ENCODE data around the gene ITPKA. TPM values are rescaled to one million over a fixed set of nuclear protein-coding genes. Genes with fewer than 3 reads are reported as not detected.

The ITPKA gene
- polyA plus RNA-seq (2013, experiment 1 of 2): 0.24 TPM
- 0.24 TPM for polyA plus RNA-seq (2013, experiment 2 of 2)

- peaks cover 4% of the 10 kb centered on the region for H3K4me1 ChIP-seq (ENCODE audit: control insufficient read depth, low read depth, low read length)
- H4K5ac ChIP-seq (ENCODE audit: low read length): no peak within 1 kb of the TSS
- H2BK15ac ChIP-seq (replicated peaks; ENCODE audit: low read depth): no peak within 1 kb of the TSS
- no peaks in the 10 kb centered on the region for H3K79me2 ChIP-seq (ENCODE audit: control insufficient read depth, insufficient read depth, low read length)
- peak within 1 kb of the TSS; percentile 80 for H3K56ac ChIP-seq (ENCODE audit: low read length)
- H3K9ac ChIP-seq (ENCODE audit: low read length): peak within 1 kb of the TSS; percentile 65
- DNase-seq: peak; percentile 71
- H2BK5ac ChIP-seq (ENCODE audit: low read length): no peak within 1 kb of the TSS
- no peaks in the 10 kb centered on the region for H3K79me1 ChIP-seq (ENCODE audit: low read length)
- no peak within 1 kb of the TSS for H4K8ac ChIP-seq (ENCODE audit: low read depth, low read length)
- no peak within 1 kb of the TSS for H3K4ac ChIP-seq (ENCODE audit: low read depth, low read length)
- no peak within 1 kb of the TSS for H3K27ac ChIP-seq (ENCODE audit: low read depth, low read length)
- no peak within 1 kb of the TSS for H2AK5ac ChIP-seq (ENCODE audit: low read length)
- H3K4me2 ChIP-seq (ENCODE audit: low read length): peak within 1 kb of the TSS; percentile 94
- H3K4me3 ChIP-seq (ENCODE audit: low read length): peak within 1 kb of the TSS; percentile 42
- no peak within 1 kb of the TSS for H2BK120ac ChIP-seq (ENCODE audit: low read depth, low read length)
- H3K18ac ChIP-seq (ENCODE audit: low read length): no peak within 1 kb of the TSS
- H3K27me3 ChIP-seq (ENCODE audit: insufficient read depth, low read length, poor library complexity): peaks cover 43% of the 10 kb centered on the region
- peak within 1 kb of the TSS; percentile 45 for H3K23ac ChIP-seq (ENCODE audit: low read length)
- no CpG with 5 or more reads among the region's 60 CpGs for WGBS (ENCODE audit: extremely low coverage, insufficient coverage, low lambda C conversion rate)
- H3K36me3 ChIP-seq (ENCODE audit: control insufficient read depth, insufficient read depth, low read length): no peaks in the 10 kb centered on the region
Measured at GRCh38 chr15:41493205-41493901, at the start of gene ITPKA. TSS of gene ITPKA (plus strand) at chr15:41493874. CDS start at chr15:41493928, 54 bp downstream.

- Histone ChIP-seq H3K4me3 (ENCODE audit: low read length) (no peak overlapping the region), H4K5ac (ENCODE audit: low read length) (no peak overlapping the region), H4K8ac (ENCODE audit: low read depth, low read length) (no peak overlapping the region), H3K18ac (ENCODE audit: low read length) (no peak overlapping the region), H2BK15ac (replicated peaks; ENCODE audit: low read depth) (no peak overlapping the region), H3K27ac (ENCODE audit: low read depth, low read length) (no peak overlapping the region), H3K9ac (ENCODE audit: low read length) (no peak overlapping the region), H3K79me1 (ENCODE audit: low read length) (peaks cover 3% of the 10 kb centered on the region), H3K36me3 (ENCODE audit: control insufficient read depth, insufficient read depth, low read length) (no peaks in the 10 kb centered on the region), H2BK5ac (ENCODE audit: low read length) (no peak overlapping the region), H3K4me2 (ENCODE audit: low read length) (no peak overlapping the region), H2BK120ac (ENCODE audit: low read depth, low read length) (no peak overlapping the region), H3K79me2 (ENCODE audit: control insufficient read depth, insufficient read depth, low read length) (no peaks in the 10 kb centered on the region), H3K27me3 (ENCODE audit: insufficient read depth, low read length, poor library complexity) (no peaks in the 10 kb centered on the region), H2AK5ac (ENCODE audit: low read length) (no peak overlapping the region), H3K23ac (ENCODE audit: low read length) (no peak overlapping the region), H3K56ac (ENCODE audit: low read length) (no peak overlapping the region), H3K4ac (ENCODE audit: low read depth, low read length) (no peak overlapping the region), H3K4me1 (ENCODE audit: control insufficient read depth, low read depth, low read length) (no peaks in the 10 kb centered on the region)
- DNase-seq: no peak
Measured at GRCh38 chr15:41445399-41445798, 48.3 kb upstream of the ITPKA start.

- Histone ChIP-seq H3K79me2 (ENCODE audit: control insufficient read depth, insufficient read depth, low read length) (no peaks in the 10 kb centered on the region), H3K18ac (ENCODE audit: low read length) (no peak overlapping the region), H4K5ac (ENCODE audit: low read length) (no peak overlapping the region), H3K4me3 (ENCODE audit: low read length) (no peak overlapping the region), H2AK5ac (ENCODE audit: low read length) (no peak overlapping the region), H3K4me1 (ENCODE audit: control insufficient read depth, low read depth, low read length) (no peaks in the 10 kb centered on the region), H3K79me1 (ENCODE audit: low read length) (no peaks in the 10 kb centered on the region), H2BK5ac (ENCODE audit: low read length) (no peak overlapping the region), H3K4ac (ENCODE audit: low read depth, low read length) (no peak overlapping the region), H3K27ac (ENCODE audit: low read depth, low read length) (no peak overlapping the region), H3K23ac (ENCODE audit: low read length) (no peak overlapping the region), H3K56ac (ENCODE audit: low read length) (no peak overlapping the region), H4K8ac (ENCODE audit: low read depth, low read length) (no peak overlapping the region), H2BK120ac (ENCODE audit: low read depth, low read length) (no peak overlapping the region), H3K9ac (ENCODE audit: low read length) (no peak overlapping the region), H3K4me2 (ENCODE audit: low read length) (no peak overlapping the region), H3K27me3 (ENCODE audit: insufficient read depth, low read length, poor library complexity) (no peaks in the 10 kb centered on the region), H2BK15ac (replicated peaks; ENCODE audit: low read depth) (no peak overlapping the region), H3K36me3 (ENCODE audit: control insufficient read depth, insufficient read depth, low read length) (peaks cover 4% of the 10 kb centered on the region)
- DNase-seq: no peak
- no CpG with 5 or more reads among the region's 4 CpGs for WGBS (ENCODE audit: extremely low coverage, insufficient coverage, low lambda C conversion rate)
Measured at GRCh38 chr15:41462084-41462795, 31.4 kb upstream of the ITPKA start.

GRCh38 chr15:41464889-41465580 lies 28.6 kb upstream of the ITPKA start:
- no peak overlapping the region for H4K8ac ChIP-seq (ENCODE audit: low read depth, low read length)
- no peak for DNase-seq
- no peak overlapping the region for H4K5ac ChIP-seq (ENCODE audit: low read length)
- no peak overlapping the region for H3K56ac ChIP-seq (ENCODE audit: low read length)
- no peaks in the 10 kb centered on the region for H3K4me1 ChIP-seq (ENCODE audit: control insufficient read depth, low read depth, low read length)
- no peak overlapping the region for H2BK120ac ChIP-seq (ENCODE audit: low read depth, low read length)
- no peak overlapping the region for H3K23ac ChIP-seq (ENCODE audit: low read length)
- no peak overlapping the region for H3K27ac ChIP-seq (ENCODE audit: low read depth, low read length)
- H2BK5ac ChIP-seq (ENCODE audit: low read length): no peak overlapping the region
- no peaks in the 10 kb centered on the region for H3K36me3 ChIP-seq (ENCODE audit: control insufficient read depth, insufficient read depth, low read length)
- no peak overlapping the region for H2BK15ac ChIP-seq (replicated peaks; ENCODE audit: low read depth)
- H3K4me3 ChIP-seq (ENCODE audit: low read length): no peak overlapping the region
- H3K4me2 ChIP-seq (ENCODE audit: low read length): no peak overlapping the region
- H3K9ac ChIP-seq (ENCODE audit: low read length): no peak overlapping the region
- no peak overlapping the region for H3K18ac ChIP-seq (ENCODE audit: low read length)
- H3K4ac ChIP-seq (ENCODE audit: low read depth, low read length): no peak overlapping the region
- no peaks in the 10 kb centered on the region for H3K79me1 ChIP-seq (ENCODE audit: low read length)
- H3K27me3 ChIP-seq (ENCODE audit: insufficient read depth, low read length, poor library complexity): no peaks in the 10 kb centered on the region
- no CpG with 5 or more reads among the region's 9 CpGs for WGBS (ENCODE audit: extremely low coverage, insufficient coverage, low lambda C conversion rate)
- H2AK5ac ChIP-seq (ENCODE audit: low read length): no peak overlapping the region
- H3K79me2 ChIP-seq (ENCODE audit: control insufficient read depth, insufficient read depth, low read length): no peaks in the 10 kb centered on the region

GRCh38 chr15:41465822-41466421 lies 27.8 kb upstream of the ITPKA start:
- no peak overlapping the region for H3K18ac ChIP-seq (ENCODE audit: low read length)
- H4K8ac ChIP-seq (ENCODE audit: low read depth, low read length): no peak overlapping the region
- H3K79me2 ChIP-seq (ENCODE audit: control insufficient read depth, insufficient read depth, low read length): no peaks in the 10 kb centered on the region
- H2AK5ac ChIP-seq (ENCODE audit: low read length): no peak overlapping the region
- no peaks in the 10 kb centered on the region for H3K27me3 ChIP-seq (ENCODE audit: insufficient read depth, low read length, poor library complexity)
- no peak overlapping the region for H3K56ac ChIP-seq (ENCODE audit: low read length)
- no peak overlapping the region for H3K4ac ChIP-seq (ENCODE audit: low read depth, low read length)
- H3K27ac ChIP-seq (ENCODE audit: low read depth, low read length): no peak overlapping the region
- no peak overlapping the region for H2BK120ac ChIP-seq (ENCODE audit: low read depth, low read length)
- no peak overlapping the region for H3K9ac ChIP-seq (ENCODE audit: low read length)
- no peaks in the 10 kb centered on the region for H3K4me1 ChIP-seq (ENCODE audit: control insufficient read depth, low read depth, low read length)
- peak; percentile 55 for DNase-seq
- H2BK15ac ChIP-seq (replicated peaks; ENCODE audit: low read depth): no peak overlapping the region
- H4K5ac ChIP-seq (ENCODE audit: low read length): no peak overlapping the region
- peaks cover 3% of the 10 kb centered on the region for H3K36me3 ChIP-seq (ENCODE audit: control insufficient read depth, insufficient read depth, low read length)
- no peak overlapping the region for H2BK5ac ChIP-seq (ENCODE audit: low read length)
- H3K4me3 ChIP-seq (ENCODE audit: low read length): no peak overlapping the region
- no CpG with 5 or more reads among the region's 8 CpGs for WGBS (ENCODE audit: extremely low coverage, insufficient coverage, low lambda C conversion rate)
- H3K23ac ChIP-seq (ENCODE audit: low read length): no peak overlapping the region
- no peaks in the 10 kb centered on the region for H3K79me1 ChIP-seq (ENCODE audit: low read length)
- H3K4me2 ChIP-seq (ENCODE audit: low read length): no peak overlapping the region
